ENCODE data around the gene PACSIN2.

The PACSIN2 gene

DNA sequence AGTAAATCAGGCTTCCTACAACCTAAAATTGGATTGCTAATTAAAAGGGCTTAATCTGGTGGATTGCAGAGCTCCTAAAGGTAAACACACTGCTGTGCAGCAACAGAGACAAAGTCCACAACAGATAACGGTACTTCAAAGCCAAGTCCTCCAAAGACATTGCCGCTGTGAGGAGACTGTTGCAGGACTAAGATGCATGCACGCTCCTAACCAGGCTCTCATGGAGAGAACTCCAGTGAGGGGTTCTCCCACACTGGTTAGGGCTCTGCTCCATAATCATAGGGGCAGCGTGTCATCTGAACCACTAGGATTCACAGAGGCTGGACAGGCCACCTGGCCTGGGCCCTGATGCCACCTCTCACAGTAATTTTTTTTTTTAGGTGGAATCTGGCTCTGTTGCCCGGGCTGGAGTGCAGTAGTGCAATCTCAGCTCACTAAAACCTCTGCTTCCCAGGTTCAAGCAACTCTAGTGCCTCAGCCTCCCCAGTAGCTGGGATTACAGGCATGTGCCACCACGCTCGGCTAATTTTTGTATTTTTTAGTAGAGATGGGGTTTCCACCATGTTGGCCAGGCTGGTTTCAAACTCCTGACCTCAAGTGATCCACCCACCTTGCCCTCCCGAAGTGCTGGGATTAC lies 101.0 kb downstream of the PACSIN2 start:
- no peaks in the 10 kb centered on the region for H3K36me3 Mint-ChIP-seq
- H3K27me3 Mint-ChIP-seq = no peaks in the 10 kb centered on the region
- H3K4me3 Mint-ChIP-seq = no peak overlapping the region
- H3K9me3 Mint-ChIP-seq (ENCODE audit: low read depth) = no peaks in the 10 kb centered on the region
- H3K27ac Mint-ChIP-seq = no peak overlapping the region
- H3K4me1 Mint-ChIP-seq (ENCODE audit: low read depth) = peaks cover 13% of the 10 kb centered on the region

DNA sequence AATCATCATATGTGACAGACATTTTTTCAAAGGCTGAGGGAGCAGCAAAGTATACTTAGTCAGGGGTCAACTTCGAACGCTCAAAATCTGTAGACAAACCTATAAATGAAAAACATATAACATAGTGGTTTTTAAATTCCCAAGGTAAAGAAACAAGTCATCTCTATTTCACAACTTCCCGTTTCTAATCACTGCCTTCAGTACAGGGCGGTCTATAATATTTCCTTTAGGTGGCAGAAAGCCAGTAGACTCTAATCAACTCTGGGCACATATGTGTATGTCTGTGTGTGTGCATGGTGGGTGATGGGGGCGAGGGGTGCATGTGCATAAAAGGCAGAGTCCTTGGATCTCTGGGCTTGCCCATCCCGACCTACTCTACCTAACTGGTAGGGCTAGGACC lies 102.9 kb downstream of the PACSIN2 start:
- H3K9me3 Mint-ChIP-seq (ENCODE audit: low read depth) = no peaks in the 10 kb centered on the region
- H3K27me3 Mint-ChIP-seq = no peaks in the 10 kb centered on the region
- no peaks in the 10 kb centered on the region for H3K36me3 Mint-ChIP-seq
- no peak overlapping the region for H3K27ac Mint-ChIP-seq
- peaks cover 10% of the 10 kb centered on the region for H3K4me1 Mint-ChIP-seq (ENCODE audit: low read depth)
- no peak overlapping the region for H3K4me3 Mint-ChIP-seq

DNA sequence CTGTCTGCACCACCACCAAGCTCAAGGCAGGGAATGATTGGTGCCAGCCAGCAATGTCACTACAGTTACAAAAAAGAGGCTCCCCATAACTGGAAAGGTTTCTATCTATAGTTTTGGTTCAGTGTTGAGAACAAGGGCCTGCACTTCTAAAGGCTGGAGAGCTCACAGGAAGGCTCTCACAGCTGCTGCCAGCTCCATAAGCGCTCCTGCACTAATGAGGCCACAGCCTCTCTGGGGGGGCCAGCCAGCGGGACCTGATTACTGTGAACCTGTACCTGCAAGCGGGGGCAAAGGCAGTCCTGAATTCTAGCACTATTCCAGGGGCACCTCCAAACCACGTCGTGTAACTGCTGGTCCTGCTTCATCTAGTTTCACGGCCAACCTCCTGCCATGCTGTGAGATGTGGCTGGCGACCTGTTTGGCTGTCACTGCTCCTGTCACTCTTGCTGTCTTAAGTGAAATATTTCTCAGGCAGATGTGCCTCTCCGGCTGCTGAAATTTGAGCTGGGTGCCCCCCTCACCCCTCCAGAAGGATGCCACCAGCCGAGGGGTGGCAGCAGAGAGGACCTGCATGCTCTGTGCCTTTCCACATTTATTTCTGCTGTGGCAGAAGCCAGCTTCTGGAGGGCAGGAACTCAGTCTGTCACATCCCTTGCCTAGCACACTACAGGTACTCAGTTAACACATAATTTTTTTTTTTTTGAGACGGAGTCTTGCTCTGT lies 104.6 kb downstream of the PACSIN2 start:
- Mint-ChIP-seq H3K4me1 (ENCODE audit: low read depth) (peaks cover 5% of the 10 kb centered on the region), H3K27me3 (no peaks in the 10 kb centered on the region), H3K36me3 (no peaks in the 10 kb centered on the region), H3K27ac (no peak overlapping the region), H3K4me3 (no peak overlapping the region), H3K9me3 (ENCODE audit: low read depth) (no peaks in the 10 kb centered on the region)

DNA sequence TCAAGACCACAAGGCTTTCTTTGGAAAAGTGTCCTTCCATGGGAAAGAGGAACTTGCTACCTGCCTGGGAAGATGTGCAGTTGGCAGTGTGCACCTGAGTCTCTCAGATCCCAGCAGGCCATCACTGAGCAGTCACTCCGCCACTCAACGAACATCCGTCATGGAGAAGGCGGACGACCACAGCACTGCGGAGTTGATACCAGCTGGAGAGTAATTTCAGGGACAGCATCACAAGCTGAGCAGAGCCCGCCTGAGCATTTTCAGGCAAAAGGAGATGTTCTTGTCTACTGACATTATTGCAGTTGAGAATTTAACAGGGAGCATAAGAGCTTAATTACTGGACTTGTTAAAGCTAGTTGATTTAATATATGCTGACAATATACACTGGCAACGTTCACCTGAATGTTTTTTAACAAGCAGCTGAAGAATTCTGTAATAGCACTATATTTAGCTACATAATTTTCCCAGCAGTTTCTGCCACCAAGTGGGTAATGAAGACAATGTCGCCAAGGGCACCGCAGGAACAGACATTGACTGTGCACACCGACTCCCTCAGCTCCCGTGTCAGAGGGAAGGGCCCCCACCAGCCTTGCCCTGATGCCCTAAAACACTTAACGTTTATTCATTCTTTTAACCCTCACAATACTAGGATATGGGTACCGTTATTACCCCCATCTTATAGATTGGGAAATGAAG lies 105.4 kb downstream of the PACSIN2 start:
- no peaks in the 10 kb centered on the region for H3K36me3 Mint-ChIP-seq
- H3K9me3 Mint-ChIP-seq (ENCODE audit: low read depth) = no peaks in the 10 kb centered on the region
- peaks cover 3% of the 10 kb centered on the region for H3K4me1 Mint-ChIP-seq (ENCODE audit: low read depth)
- no peaks in the 10 kb centered on the region for H3K27me3 Mint-ChIP-seq
- no peak overlapping the region for H3K27ac Mint-ChIP-seq
- no peak overlapping the region for H3K4me3 Mint-ChIP-seq

DNA sequence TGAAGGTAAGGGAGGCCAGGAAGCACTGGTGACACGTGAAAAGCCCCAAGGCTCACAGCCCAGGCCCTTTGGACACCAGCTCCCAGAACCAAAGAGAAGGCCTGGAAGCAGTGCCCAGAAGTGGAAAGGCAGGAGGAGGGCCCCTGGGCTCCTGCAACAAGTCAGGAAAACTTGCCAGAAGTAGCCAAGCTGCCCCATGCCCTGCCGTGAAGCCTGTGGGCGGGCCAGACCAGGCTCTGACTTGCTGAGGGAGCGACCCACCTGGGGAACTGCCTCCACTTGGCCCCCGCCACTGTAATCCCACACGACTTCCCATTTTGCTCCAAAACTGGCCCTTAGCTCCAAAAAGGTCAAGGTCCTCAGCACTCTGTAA lies 106.6 kb downstream of the PACSIN2 start:
- H3K36me3 Mint-ChIP-seq = no peaks in the 10 kb centered on the region
- H3K9me3 Mint-ChIP-seq (ENCODE audit: low read depth) = no peaks in the 10 kb centered on the region
- H3K4me3 Mint-ChIP-seq = no peak overlapping the region
- no peak overlapping the region for H3K27ac Mint-ChIP-seq
- H3K27me3 Mint-ChIP-seq = no peaks in the 10 kb centered on the region
- H3K4me1 Mint-ChIP-seq (ENCODE audit: low read depth) = peaks cover 3% of the 10 kb centered on the region

DNA sequence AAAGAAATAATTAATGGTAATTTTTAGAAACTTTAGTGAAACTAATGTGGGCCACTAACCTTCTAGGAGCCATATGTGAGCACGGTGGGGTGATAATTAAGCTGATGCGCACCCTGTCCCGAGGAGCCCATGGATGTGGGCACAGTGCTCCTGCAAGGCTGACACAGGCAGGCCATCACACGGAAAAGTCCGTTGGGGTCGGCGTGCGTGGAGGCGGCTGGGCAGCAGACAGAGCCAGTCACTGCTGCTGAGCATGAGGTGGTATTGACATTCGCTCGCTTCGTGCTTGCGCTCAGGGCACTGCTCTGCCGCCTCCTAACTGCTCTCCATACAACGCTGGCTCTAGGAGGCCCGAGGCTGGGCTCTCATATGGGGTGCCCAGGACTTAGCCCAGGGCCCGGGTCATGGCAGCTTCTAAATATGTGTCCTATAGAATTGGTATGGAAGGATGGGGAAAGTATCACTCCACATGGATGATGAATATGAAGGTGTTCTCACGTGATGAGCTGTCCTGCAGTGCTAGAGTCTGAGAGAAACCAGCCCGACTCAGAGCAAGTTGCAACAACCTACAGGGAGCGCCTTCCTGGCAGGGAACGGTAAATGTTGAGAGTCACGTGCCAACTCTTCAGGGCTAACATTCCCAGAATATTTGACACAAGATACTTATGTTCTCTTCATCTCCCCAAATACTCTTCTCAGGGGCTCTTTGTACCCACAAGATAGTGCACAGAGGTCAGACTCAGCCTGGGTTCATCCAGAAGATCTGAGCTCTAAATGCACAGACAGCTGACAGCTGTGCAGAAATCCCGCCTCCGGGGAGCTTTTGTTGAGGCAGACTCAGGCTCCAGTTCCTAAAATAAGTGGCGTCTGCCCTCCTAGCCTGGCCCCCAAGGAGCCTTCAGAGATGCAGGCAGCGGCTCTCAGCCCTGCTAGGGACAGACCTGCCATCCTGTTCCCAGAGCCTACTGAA lies 107.3 kb downstream of the PACSIN2 start:
- Mint-ChIP-seq H3K36me3 (no peaks in the 10 kb centered on the region), H3K27me3 (no peaks in the 10 kb centered on the region), H3K9me3 (ENCODE audit: low read depth) (no peaks in the 10 kb centered on the region), H3K27ac (no peak overlapping the region), H3K4me1 (ENCODE audit: low read depth) (peaks cover 3% of the 10 kb centered on the region), H3K4me3 (no peak overlapping the region)

DNA sequence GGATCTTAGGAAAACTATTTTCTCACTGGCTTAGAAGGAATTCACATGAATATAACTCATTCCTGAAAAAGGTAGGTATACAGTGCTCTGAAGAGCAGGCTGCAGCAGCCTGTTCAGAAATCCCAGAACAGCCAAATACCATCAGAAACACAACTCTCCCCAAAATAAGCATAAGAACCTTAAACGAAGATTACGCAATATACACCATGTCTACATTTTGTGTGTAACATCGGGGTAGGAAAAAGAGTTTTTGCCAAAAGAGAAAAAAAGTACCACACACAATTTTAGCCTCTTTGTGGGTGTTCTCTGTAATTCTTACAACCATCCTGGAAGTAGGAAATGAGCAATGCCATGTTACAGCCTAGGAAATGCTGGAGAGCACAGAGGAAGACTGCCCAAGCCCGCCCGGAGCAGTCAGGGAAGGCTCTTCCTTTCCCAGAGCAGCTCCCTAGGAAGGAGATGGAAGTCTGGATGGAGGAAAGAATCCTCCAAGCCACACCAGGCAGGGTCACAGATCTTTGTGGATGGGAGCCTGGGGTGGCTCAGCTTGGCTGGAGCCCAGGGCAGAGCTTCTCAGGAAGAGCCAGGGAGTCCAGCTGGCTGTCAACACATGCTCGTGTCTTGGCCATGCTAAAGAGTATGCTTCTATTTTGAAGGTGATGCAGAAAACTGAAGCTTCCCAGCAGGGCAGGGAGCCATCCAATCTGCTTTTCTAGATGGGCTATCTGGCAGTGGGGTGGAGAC lies 108.2 kb downstream of the PACSIN2 start:
- no peak overlapping the region for H3K4me3 Mint-ChIP-seq
- H3K36me3 Mint-ChIP-seq = no peaks in the 10 kb centered on the region
- H3K9me3 Mint-ChIP-seq (ENCODE audit: low read depth) = no peaks in the 10 kb centered on the region
- H3K27me3 Mint-ChIP-seq = no peaks in the 10 kb centered on the region
- H3K4me1 Mint-ChIP-seq (ENCODE audit: low read depth) = no peaks in the 10 kb centered on the region
- no peak overlapping the region for H3K27ac Mint-ChIP-seq

DNA sequence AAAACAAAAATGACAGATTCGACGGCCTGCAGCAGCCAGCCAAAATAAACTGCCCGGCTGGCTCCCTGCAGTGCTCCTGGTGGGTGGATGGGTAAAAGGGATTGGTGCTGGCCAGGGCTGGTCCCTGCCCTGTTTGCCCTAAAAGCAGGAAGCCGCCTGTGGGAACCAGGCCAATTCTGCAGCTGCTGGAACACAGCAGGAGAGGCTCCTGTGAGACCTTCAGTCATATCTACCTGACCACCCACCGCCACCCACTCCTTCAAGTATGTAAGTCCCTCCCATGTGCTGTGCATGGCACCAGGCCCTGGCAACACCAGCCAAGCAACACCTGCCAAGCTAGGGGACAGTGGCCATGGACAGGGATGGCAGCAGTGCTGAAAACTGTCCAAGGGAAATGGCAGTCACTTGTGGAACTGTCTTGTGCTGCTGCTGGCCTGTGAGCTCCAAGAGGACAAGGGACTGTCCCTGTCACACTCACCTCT lies 109.2 kb downstream of the PACSIN2 start:
- Mint-ChIP-seq H3K36me3 (no peaks in the 10 kb centered on the region), H3K9me3 (ENCODE audit: low read depth) (no peaks in the 10 kb centered on the region), H3K27ac (no peak overlapping the region), H3K4me1 (ENCODE audit: low read depth) (no peaks in the 10 kb centered on the region), H3K4me3 (no peak overlapping the region), H3K27me3 (no peaks in the 10 kb centered on the region)

DNA sequence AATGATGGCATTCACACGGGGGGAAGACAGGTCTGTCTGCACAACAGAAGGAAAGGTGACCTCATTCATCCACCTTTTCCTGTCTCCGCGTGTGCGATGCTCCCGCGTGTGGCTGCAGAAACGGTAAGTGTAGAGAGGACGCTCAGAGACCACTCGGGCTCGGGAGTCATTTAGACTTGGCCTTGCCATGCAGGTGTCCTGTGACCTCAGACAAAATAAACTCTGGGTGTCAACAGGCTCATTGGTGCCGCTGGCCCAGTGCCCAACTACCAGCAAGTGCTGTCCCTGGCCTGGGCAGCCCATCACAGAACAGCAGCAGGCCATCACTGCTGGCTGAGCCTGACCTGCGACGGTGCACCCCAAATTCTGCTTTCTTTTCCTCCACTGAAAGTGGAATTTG lies 109.7 kb downstream of the PACSIN2 start:
- no peaks in the 10 kb centered on the region for H3K27me3 Mint-ChIP-seq
- H3K4me1 Mint-ChIP-seq (ENCODE audit: low read depth) = no peaks in the 10 kb centered on the region
- no peaks in the 10 kb centered on the region for H3K36me3 Mint-ChIP-seq
- H3K9me3 Mint-ChIP-seq (ENCODE audit: low read depth) = no peaks in the 10 kb centered on the region
- H3K4me3 Mint-ChIP-seq = no peak overlapping the region
- no peak overlapping the region for H3K27ac Mint-ChIP-seq

DNA sequence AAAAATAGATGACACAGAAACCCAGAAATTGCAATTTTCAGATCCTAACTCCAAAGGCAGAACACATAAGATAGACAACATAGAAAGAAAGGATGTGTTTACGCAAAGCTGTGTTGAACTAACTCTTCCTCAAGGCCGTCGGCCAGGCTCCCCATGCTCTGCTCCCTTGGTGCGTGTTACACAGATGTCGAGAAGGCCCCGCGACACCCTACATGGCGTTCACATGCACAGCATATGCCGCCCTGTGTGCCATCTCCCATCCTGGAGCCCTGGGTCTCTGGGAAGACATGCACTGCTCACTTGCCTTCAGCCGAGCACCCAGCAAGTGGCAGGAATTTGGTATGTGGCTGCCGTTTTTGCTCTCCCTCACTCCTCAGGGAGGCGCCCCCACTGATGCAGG lies 110.9 kb downstream of the PACSIN2 start:
- Mint-ChIP-seq H3K27ac (no peak overlapping the region), H3K4me3 (no peak overlapping the region), H3K9me3 (ENCODE audit: low read depth) (no peaks in the 10 kb centered on the region), H3K27me3 (no peaks in the 10 kb centered on the region), H3K4me1 (ENCODE audit: low read depth) (peaks cover 3% of the 10 kb centered on the region), H3K36me3 (no peaks in the 10 kb centered on the region)

DNA sequence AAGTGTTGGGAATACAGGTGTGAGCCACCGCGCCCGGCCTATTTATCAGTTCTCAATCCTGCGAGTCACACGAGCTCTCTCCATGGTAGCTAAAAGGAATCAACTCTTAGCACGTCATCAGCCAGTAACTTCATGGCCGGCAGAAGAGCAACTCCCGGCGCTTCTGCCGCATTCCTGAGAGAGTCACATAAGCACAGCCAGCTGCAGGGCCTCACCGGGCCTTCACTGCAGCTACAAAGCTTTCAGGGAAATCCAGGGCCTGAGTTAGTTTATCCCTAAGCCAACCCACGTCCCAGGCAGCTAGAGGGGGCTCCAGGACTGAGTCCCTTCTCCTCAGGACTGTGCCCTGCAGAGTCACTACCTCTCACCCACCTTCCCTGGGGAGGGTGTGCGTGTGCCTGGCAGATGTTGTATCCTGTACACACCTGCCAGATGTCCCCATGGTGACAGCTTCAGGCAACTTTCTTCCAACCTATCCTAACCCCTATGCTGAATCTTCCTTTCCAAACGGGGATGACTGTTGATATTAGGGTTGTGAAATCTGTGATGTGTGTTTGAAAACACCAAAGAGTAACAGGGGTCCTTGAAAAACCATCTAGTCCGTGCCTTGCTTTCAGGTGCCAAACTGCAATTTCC lies 112.0 kb downstream of the PACSIN2 start:
- no peaks in the 10 kb centered on the region for H3K27me3 Mint-ChIP-seq
- H3K27ac Mint-ChIP-seq = no peak overlapping the region
- no peaks in the 10 kb centered on the region for H3K36me3 Mint-ChIP-seq
- peaks cover 3% of the 10 kb centered on the region for H3K4me1 Mint-ChIP-seq (ENCODE audit: low read depth)
- no peak overlapping the region for H3K4me3 Mint-ChIP-seq
- H3K9me3 Mint-ChIP-seq (ENCODE audit: low read depth) = no peaks in the 10 kb centered on the region

DNA sequence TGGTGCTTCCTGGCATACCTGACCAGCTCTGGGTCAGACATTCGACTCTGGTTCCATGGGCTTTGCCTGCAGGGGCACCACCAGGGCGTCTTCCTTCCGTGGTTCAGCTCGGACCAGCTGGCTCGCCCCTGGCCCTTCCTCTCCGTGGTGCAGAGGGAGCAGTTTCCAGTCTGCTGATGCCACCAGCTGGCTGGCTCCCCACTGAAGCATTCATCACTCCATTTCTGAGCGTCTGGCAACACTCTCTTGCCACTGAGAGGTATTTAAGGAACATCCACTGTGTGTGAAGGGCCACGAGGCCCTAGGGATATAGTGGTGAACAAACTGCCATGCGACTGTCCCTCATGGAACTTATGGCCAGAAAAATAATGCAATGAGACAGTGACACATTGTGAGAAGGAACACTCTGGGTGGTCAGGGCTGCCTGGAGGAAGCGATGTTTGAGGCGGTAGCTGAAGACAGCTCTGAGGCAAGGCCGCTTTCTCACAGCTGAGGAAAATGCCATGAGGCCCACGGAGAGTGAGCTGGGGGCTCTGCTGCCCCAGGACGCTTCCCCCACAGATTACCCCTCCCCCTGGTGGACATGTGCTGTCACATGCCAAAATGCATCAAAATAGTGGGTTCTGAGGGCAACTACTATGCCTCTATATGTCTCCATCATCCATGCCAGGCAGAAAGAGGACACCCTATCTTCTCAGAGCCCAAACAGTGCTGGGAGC lies 113.0 kb downstream of the PACSIN2 start:
- Mint-ChIP-seq H3K27ac (no peak overlapping the region), H3K4me3 (no peak overlapping the region), H3K4me1 (ENCODE audit: low read depth) (peaks cover 6% of the 10 kb centered on the region), H3K9me3 (ENCODE audit: low read depth) (no peaks in the 10 kb centered on the region), H3K27me3 (no peaks in the 10 kb centered on the region), H3K36me3 (no peaks in the 10 kb centered on the region)

DNA sequence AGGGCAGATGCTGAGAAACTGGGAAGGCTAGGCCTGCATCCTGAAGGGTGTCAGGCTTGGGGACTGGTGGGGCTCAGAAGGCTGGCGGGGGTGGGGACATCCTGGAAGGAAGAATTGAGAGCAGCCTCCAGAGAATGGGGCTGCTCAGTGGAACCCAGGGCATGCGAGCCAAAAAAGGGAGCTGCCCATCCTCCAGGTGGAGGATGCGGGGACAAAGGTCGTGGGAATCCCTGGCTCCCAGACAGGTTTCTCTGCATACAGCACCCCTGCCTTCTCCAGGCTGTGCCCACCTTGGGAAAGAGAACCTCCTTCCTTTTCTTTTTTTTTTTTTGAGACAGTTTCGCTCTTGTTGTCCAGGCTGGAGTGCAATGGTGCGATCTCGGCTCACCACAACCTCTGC lies 117.0 kb downstream of the PACSIN2 start:
- Mint-ChIP-seq H3K27me3 (no peaks in the 10 kb centered on the region), H3K4me1 (ENCODE audit: low read depth) (peaks cover 37% of the 10 kb centered on the region), H3K27ac (no peak overlapping the region), H3K9me3 (ENCODE audit: low read depth) (no peaks in the 10 kb centered on the region), H3K4me3 (no peak overlapping the region), H3K36me3 (no peaks in the 10 kb centered on the region)
